ENCODE results near the gene SFTA2.

DNA sequence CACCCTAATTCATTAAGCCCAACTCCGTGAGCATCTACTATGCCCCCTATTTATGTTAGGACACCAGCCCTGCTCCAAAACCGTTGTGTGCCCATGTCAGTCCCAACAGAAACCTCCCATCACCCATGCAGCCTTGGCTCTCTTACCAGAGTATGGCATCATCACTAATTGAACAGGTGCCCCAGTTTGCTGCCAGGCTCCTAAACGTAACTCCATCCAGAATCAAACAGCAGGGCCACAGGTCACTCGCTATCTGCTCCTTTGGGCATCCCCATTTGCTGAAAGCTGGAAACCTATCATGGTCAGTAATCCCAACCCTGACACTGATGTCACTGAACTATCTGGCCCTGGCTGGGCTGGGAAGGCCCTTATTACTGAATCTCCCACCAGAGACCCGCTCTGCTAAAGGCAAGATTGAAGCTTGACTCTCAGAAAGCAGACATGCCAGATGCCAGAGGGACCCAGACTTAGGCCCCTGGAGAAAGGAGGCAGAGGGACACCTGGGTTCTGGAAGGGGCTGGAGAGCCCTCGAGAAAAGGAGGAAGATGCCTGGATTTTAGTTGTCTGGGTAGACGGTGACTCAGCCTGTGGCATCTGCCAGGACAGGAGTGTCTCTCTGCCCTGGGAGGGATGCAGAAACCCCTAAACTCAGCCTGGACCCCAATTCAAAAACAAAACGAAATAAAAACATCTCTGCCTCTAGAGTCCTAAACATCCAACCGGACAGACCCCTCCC lies 22.8 kb upstream of the SFTA2 start:
- TF ChIP-seq ZNF274 (IDR thresholded peaks at IDR 0.05; ENCODE audit: low read depth, low read length) = no peak
- no peak for TF ChIP-seq YY1 (IDR thresholded peaks at IDR 0.05; ENCODE audit: insufficient read depth, insufficient read length)
- TF ChIP-seq SUZ12 (IDR thresholded peaks at IDR 0.05; ENCODE audit: extremely low read depth, insufficient read depth, insufficient read length) = no peak

Data from NT2/D1 (cell line).